ENCODE results near the gene PURA. TPM values are rescaled to one million over a fixed set of nuclear protein-coding genes. Genes with fewer than 3 reads are reported as not detected.

The PURA gene
- total RNA-seq, 2 experiments from 2014 or later, result 9.5 to 10.7 TPM

- ATAC-seq (no peak), DNase-seq (no peak)
- ChIA-PET CTCF (interaction anchor here (1.1 to 1.2 kb wide), 2 partner anchors 14 to 49 kb away, joined by 3 read pairs; no protein-coding TSS in a partner anchor), POLR2A (no interaction called here)
- Mint-ChIP-seq H3K27ac (no peak overlapping the region), H3K9me3 (ENCODE audit: low read depth) (peaks cover 10% of the 10 kb centered on the region), H3K4me3 (no peak overlapping the region), H3K27me3 (peaks cover 9% of the 10 kb centered on the region), H3K36me3 (ENCODE audit: low read depth) (no peaks in the 10 kb centered on the region), H3K4me1 (no peaks in the 10 kb centered on the region)
- intact Hi-C loops (cut with DNase I, micrococcal nuclease), result no loop called here
Observed at GRCh38 chr5:140094889-140095288, 19.0 kb upstream of the PURA start.

- intact Hi-C loops (cut with DNase I, micrococcal nuclease), result loop anchor here in 1 of 2 experiments (10.0 kb wide), 1 partner anchor 1886 kb away; the partner anchor contains the start of gene CDC23
Observed at GRCh38 chr5:140101179-140101578, 12.7 kb upstream of the PURA start.

GRCh38 chr5:140103154-140103553 lies 10.8 kb upstream of the PURA start:
- CTCF ChIA-PET, result interaction anchor here (0.7 to 1.6 kb wide), 6 partner anchors 9 to 1315 kb away, joined by 3 to 5 read pairs (median 4); partner anchors contain the start of gene PCDHGB7
- no peaks in the 10 kb centered on the region for H3K9me3 Mint-ChIP-seq (ENCODE audit: low read depth)
- no peak overlapping the region for H3K4me3 Mint-ChIP-seq
- no peaks in the 10 kb centered on the region for H3K36me3 Mint-ChIP-seq (ENCODE audit: low read depth)
- H3K27me3 Mint-ChIP-seq, result peaks cover 3% of the 10 kb centered on the region
- peaks cover 14% of the 10 kb centered on the region for H3K4me1 Mint-ChIP-seq
- DNase-seq (no peak), ATAC-seq (no peak)
- intact Hi-C loops (cut with DNase I, micrococcal nuclease), result loop anchor here in 1 of 2 experiments (10.0 kb wide), 1 partner anchor 1888 kb away; the partner anchor contains the start of gene CDC23
- no peak overlapping the region for H3K27ac Mint-ChIP-seq
- POLR2A ChIA-PET, result no interaction called here

More at GRCh38 chr5:140101179-140101578, 12.7 kb upstream of the PURA start:
- Mint-ChIP-seq H3K4me1 (peaks cover 1% of the 10 kb centered on the region), H3K27ac (no peak overlapping the region), H3K4me3 (no peak overlapping the region), H3K9me3 (ENCODE audit: low read depth) (no peaks in the 10 kb centered on the region), H3K36me3 (ENCODE audit: low read depth) (no peaks in the 10 kb centered on the region), H3K27me3 (peaks cover 3% of the 10 kb centered on the region)
- no peak for ATAC-seq
- CTCF ChIA-PET, result interaction anchor here (0.7 to 1.0 kb wide), 2 partner anchors 31 to 261 kb away, joined by 3 read pairs; no protein-coding TSS in a partner anchor
- no peak for DNase-seq
- POLR2A ChIA-PET, result no interaction called here

- no peaks in the 10 kb centered on the region for H3K9me3 Mint-ChIP-seq (ENCODE audit: low read depth)
- H3K4me3 Mint-ChIP-seq, result no peak overlapping the region
- no peak overlapping the region for H3K27ac Mint-ChIP-seq
- DNase-seq, result no peak
- intact Hi-C loops (cut with DNase I, micrococcal nuclease), result loop anchor here in 1 of 2 experiments (2.0 to 10.0 kb wide), 2 partner anchors 15 to 1889 kb away; partner anchors contain the start of gene CDC23
- H3K4me1 Mint-ChIP-seq, result peaks cover 19% of the 10 kb centered on the region
- peaks cover 3% of the 10 kb centered on the region for H3K36me3 Mint-ChIP-seq (ENCODE audit: low read depth)
- ATAC-seq, result no peak
- ChIA-PET CTCF (interaction anchor here (0.7 to 1.2 kb wide), 3 partner anchors 30 to 1314 kb away, joined by 3 to 5 read pairs (median 3); partner anchors contain the start of gene PCDHGB7), POLR2A (no interaction called here)
- peaks cover 3% of the 10 kb centered on the region for H3K27me3 Mint-ChIP-seq
Observed at GRCh38 chr5:140104100-140104499, 9.8 kb upstream of the PURA start.

- Mint-ChIP-seq H3K4me1 (peaks cover 30% of the 10 kb centered on the region), H3K9me3 (ENCODE audit: low read depth) (no peaks in the 10 kb centered on the region), H3K4me3 (peak overlapping the region; percentile 99), H3K27me3 (peaks cover 3% of the 10 kb centered on the region), H3K36me3 (ENCODE audit: low read depth) (peaks cover 3% of the 10 kb centered on the region), H3K27ac (peak overlapping the region; percentile 5)
- intact Hi-C loops (cut with DNase I, micrococcal nuclease), result loop anchor here (2.0 to 10.0 kb wide), 6 partner anchors 34 to 1891 kb away; partner anchors contain the start of gene CDC23 (in 1 of the 2)
- no peak for ATAC-seq
- DNase-seq, result no peak
- ChIA-PET POLR2A (interaction anchor here (1.0 kb wide), 1 partner anchor 26 kb away, joined by 5 read pairs; no protein-coding TSS in a partner anchor), CTCF (interaction anchor here (1.2 to 2.8 kb wide), 6 partner anchors 11 to 137 kb away, joined by 4 to 9 read pairs (median 5); no protein-coding TSS in a partner anchor)
Observed at GRCh38 chr5:140106101-140106500, 7.8 kb upstream of the PURA start.

GRCh38 chr5:140106805-140107311 lies 7.1 kb upstream of the PURA start:
- peaks cover 3% of the 10 kb centered on the region for H3K27me3 Mint-ChIP-seq
- intact Hi-C loops (cut with DNase I, micrococcal nuclease), result loop anchor here (1.0 to 10.0 kb wide), 10 partner anchors 8 to 1892 kb away; partner anchors contain the start of genes CDC23 (in 1 of the 2), CYSTM1 (in 1 of the 2) and DNAJC18 (in 1 of the 2)
- H3K36me3 Mint-ChIP-seq (ENCODE audit: low read depth), result peaks cover 3% of the 10 kb centered on the region
- CTCF ChIA-PET, result interaction anchor here (0.6 to 2.8 kb wide), 6 partner anchors 10 to 138 kb away, joined by 3 to 9 read pairs (median 4); no protein-coding TSS in a partner anchor
- POLR2A ChIA-PET, result interaction anchor here (1.0 kb wide), 3 partner anchors 25 to 66 kb away, joined by 3 to 5 read pairs (median 4); no protein-coding TSS in a partner anchor
- H3K27ac Mint-ChIP-seq, result peak overlapping the region; percentile 95
- peaks cover 36% of the 10 kb centered on the region for H3K4me1 Mint-ChIP-seq
- no peaks in the 10 kb centered on the region for H3K9me3 Mint-ChIP-seq (ENCODE audit: low read depth)
- DNase-seq (no peak), ATAC-seq (no peak)
- H3K4me3 Mint-ChIP-seq, result peak overlapping the region; percentile 99

- ATAC-seq, result peak; percentile 90
- peaks cover 3% of the 10 kb centered on the region for H3K27me3 Mint-ChIP-seq
- H3K36me3 Mint-ChIP-seq (ENCODE audit: low read depth), result peaks cover 3% of the 10 kb centered on the region
- H3K9me3 Mint-ChIP-seq (ENCODE audit: low read depth), result no peaks in the 10 kb centered on the region
- ChIA-PET CTCF (interaction anchor here (0.6 to 2.8 kb wide), 7 partner anchors 10 to 238 kb away, joined by 3 to 9 read pairs (median 3); no protein-coding TSS in a partner anchor), POLR2A (interaction anchor here (1.0 kb wide), 3 partner anchors 24 to 66 kb away, joined by 3 to 5 read pairs (median 4); no protein-coding TSS in a partner anchor)
- H3K4me3 Mint-ChIP-seq, result peak overlapping the region; percentile 99
- peaks cover 43% of the 10 kb centered on the region for H3K4me1 Mint-ChIP-seq
- H3K27ac Mint-ChIP-seq, result peak overlapping the region; percentile 95
- DNase-seq, result peak; percentile 96
- intact Hi-C loops (cut with DNase I, micrococcal nuclease), result loop anchor here (1.0 to 10.0 kb wide), 12 partner anchors 8 to 1893 kb away; partner anchors contain the start of genes CYSTM1 (in 2 of the 2), ANKHD1 (in 1 of the 2), CDC23 (in 1 of the 2) and DNAJC18 (in 1 of the 2)
Observed at GRCh38 chr5:140107312-140108092, 6.4 kb upstream of the PURA start.

- Mint-ChIP-seq H3K36me3 (ENCODE audit: low read depth) (peaks cover 3% of the 10 kb centered on the region), H3K4me1 (peaks cover 46% of the 10 kb centered on the region), H3K4me3 (peak overlapping the region; percentile 99), H3K27me3 (peaks cover 3% of the 10 kb centered on the region), H3K27ac (peak overlapping the region; percentile 95), H3K9me3 (ENCODE audit: low read depth) (no peaks in the 10 kb centered on the region)
- POLR2A ChIA-PET, result interaction anchor here (1.0 kb wide), 1 partner anchor 67 kb away, joined by 4 read pairs; no protein-coding TSS in a partner anchor
- CTCF ChIA-PET, result interaction anchor here (0.6 to 3.2 kb wide), 7 partner anchors 13 to 237 kb away, joined by 3 to 23 read pairs (median 4); no protein-coding TSS in a partner anchor
- intact Hi-C loops (cut with DNase I, micrococcal nuclease), result loop anchor here (1.0 to 10.0 kb wide), 7 partner anchors 36 to 1894 kb away; partner anchors contain the start of genes ANKHD1 (in 1 of the 2), CDC23 (in 1 of the 2) and CYSTM1 (in 1 of the 2)
- ATAC-seq, result no peak
- DNase-seq, result peak; percentile 50
Observed at GRCh38 chr5:140108093-140109017, 5.6 kb upstream of the PURA start.

- POLR2A ChIA-PET, result interaction anchor here (0.5 to 0.6 kb wide), 2 partner anchors 683 to 969 kb away, joined by 3 to 4 read pairs; no protein-coding TSS in a partner anchor
- no peaks in the 10 kb centered on the region for H3K9me3 Mint-ChIP-seq (ENCODE audit: low read depth)
- H3K27ac Mint-ChIP-seq, result peak overlapping the region; percentile 95
- CTCF ChIA-PET, result interaction anchor here (1.5 to 3.2 kb wide), 5 partner anchors 12 to 35 kb away, joined by 3 to 23 read pairs (median 5); no protein-coding TSS in a partner anchor
- peaks cover 5% of the 10 kb centered on the region for H3K36me3 Mint-ChIP-seq (ENCODE audit: low read depth)
- DNase-seq (no peak), ATAC-seq (no peak)
- H3K27me3 Mint-ChIP-seq, result peaks cover 3% of the 10 kb centered on the region
- H3K4me3 Mint-ChIP-seq, result peak overlapping the region; percentile 99
- intact Hi-C loops (cut with DNase I, micrococcal nuclease), result loop anchor here (2.0 to 10.0 kb wide), 6 partner anchors 37 to 1894 kb away; partner anchors contain the start of genes CDC23 (in 1 of the 2) and CYSTM1 (in 1 of the 2)
- peaks cover 46% of the 10 kb centered on the region for H3K4me1 Mint-ChIP-seq
Observed at GRCh38 chr5:140109018-140109758, 4.7 kb upstream of the PURA start.
